Measurements from ENCODE around the gene ABCC11.

Gene ABCC11

DNA sequence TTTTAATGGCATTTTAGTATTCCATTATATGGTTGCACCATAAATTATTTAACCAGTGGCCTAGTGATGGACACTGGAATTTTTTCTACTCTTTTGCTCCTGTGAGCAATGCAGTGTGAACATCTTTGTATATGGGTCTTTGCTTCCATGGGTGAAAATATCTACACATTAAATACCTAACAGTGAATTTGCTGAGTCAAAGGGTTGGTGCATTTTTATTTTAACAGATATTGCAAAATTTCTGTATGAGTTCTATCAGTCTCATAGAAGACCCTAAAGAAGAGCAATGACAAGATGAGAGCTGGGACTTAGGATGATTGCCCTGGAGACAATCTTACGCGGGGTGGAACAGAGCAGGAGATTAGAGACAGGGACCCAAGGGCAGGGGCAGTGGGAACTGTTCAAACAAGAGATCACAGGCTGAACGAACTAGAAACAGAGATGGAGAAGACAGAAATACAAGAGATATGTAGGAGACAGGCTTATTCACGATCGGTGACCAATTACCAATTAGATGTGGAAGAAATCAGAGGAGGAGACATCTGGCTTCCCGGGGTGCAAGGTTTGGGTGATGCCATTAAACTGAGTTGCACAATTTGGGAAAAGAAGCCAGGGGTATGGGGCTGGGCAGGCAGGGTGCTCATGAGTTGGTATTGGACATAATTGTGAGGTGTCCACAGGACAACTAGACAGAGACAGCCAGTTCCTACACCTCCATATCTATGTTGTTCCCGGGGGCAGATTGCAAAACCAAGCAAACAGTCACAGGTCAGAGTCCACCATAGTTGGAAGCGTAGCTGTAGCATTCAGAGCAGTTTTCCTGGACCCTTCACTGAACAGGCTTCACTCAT is 43.1 kb downstream of the ABCC11 start:
- TF ChIP-seq, protein P1, sequence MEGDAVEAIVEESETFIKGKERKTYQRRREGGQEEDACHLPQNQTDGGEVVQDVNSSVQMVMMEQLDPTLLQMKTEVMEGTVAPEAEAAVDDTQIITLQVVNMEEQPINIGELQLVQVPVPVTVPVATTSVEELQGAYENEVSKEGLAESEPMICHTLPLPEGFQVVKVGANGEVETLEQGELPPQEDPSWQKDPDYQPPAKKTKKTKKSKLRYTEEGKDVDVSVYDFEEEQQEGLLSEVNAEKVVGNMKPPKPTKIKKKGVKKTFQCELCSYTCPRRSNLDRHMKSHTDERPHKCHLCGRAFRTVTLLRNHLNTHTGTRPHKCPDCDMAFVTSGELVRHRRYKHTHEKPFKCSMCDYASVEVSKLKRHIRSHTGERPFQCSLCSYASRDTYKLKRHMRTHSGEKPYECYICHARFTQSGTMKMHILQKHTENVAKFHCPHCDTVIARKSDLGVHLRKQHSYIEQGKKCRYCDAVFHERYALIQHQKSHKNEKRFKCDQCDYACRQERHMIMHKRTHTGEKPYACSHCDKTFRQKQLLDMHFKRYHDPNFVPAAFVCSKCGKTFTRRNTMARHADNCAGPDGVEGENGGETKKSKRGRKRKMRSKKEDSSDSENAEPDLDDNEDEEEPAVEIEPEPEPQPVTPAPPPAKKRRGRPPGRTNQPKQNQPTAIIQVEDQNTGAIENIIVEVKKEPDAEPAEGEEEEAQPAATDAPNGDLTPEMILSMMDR (IDR thresholded peaks at IDR 0.05), result no peak
- no peak overlapping the region for H3K27ac ChIP-seq
- DNase-seq (ENCODE audit: low spot score), result no peak
- no peak overlapping the region for H3K4me3 ChIP-seq

DNA sequence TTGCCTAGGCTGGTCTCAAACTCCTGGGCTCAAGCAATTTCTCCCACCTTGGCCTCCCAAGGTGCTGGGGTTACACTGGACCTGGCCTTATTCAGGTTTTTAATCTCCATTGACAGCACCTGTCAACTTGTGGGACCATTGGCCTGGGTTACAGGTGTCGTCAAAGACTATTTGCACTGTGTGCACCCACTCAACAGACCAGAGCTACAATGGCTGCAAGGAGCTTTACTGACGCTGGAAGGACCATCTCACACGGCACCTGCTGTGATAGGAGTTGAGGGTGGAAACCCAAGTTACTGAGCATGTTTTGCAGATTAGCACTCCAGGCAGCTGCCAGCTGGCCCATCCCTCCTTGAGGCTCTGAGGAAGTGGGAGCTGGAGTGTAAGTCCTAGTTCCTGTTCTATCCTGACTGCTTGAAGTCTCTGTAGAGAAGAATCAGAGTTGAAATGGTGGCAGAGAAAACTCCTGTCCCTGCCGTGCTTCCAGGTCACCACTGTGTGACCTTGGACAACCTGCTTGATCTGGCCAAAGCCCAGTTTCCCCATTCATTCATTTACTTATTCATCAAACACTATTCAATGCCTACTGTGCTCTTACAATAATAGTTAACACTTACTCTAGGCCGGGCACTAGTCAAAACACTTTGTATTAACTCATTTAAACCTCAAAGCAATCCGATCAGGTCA is 45.7 kb downstream of the ABCC11 start:
- H3K4me3 ChIP-seq, result no peak overlapping the region
- no peak overlapping the region for H3K27ac ChIP-seq
- TF ChIP-seq, protein P1 (IDR thresholded peaks at IDR 0.05), result no peak
- DNase-seq (ENCODE audit: low spot score), result no peak

GRCh38 chr16:48197294-48197693 is 50.0 kb downstream of the ABCC11 start:
- Histone ChIP-seq H3K27ac (no peak overlapping the region), H3K4me3 (no peak overlapping the region)
- DNase-seq (ENCODE audit: low spot score), result no peak
- TF ChIP-seq, protein P1 (IDR thresholded peaks at IDR 0.05), result no peak

- TF ChIP-seq, protein P1 (IDR thresholded peaks at IDR 0.05), result no peak
These were observed 52.3 kb downstream of the ABCC11 start for GRCh38 chr16:48194828-48195556.

DNA sequence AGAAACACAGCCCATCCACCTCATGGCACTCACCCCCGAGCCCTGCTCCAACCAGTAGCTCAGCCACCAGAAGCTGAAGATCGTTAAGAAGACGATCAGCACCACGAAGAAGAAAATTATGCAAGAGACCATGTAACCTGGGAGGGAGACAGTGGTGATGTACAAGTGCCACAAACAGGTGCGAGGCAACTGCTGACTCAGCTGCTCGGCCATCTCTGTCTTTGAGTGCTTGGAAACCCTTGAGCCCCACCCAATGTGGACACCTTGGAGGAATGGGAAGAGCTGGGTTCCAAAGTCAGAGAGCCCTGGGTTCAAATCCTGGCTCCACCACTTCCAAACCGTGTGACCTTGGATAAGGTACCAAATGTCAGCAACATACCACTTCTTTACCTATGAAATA is 53.5 kb downstream of the ABCC11 start:
- DNase-seq (ENCODE audit: low spot score), result no peak
- TF ChIP-seq, protein P1 (IDR thresholded peaks at IDR 0.05), result no peak
- no peak overlapping the region for H3K27ac ChIP-seq
- no peak overlapping the region for H3K4me3 ChIP-seq

More at GRCh38 chr16:48194828-48195556, 52.3 kb downstream of the ABCC11 start:
- H3K27ac ChIP-seq, result no peak overlapping the region
- no peak overlapping the region for H3K4me3 ChIP-seq
- DNase-seq (ENCODE audit: low spot score), result no peak

DNA sequence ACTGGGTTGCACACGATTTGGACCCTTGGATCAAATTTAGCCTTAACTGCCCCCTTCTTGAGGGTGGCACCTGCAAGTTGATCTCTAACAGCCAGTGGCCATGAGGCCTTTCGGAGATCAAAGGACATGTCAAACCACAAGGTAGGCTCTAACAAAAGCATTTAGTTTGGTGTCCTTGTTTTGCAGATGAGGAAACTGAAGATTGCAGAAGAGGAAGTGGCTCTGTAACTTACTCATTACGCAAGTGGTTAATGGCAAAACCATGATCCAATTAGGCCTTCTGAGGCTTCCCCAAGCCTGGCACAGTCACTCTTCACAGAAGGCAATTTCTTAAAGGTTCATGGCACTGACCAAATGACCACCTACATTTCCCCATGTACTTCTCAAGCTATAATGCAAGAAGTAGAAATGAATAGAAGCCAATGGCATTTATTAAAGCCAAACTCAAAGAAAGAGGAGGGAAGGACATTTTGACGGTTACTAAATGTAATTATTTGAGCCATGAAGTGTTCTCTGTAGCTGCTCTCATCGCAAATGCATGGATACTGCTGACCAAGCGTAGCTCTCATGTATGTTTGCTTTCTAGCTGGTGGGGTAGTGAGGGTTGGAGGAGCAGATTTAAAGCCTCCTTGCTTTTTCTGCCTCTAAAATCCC is 58.8 kb downstream of the ABCC11 start:
- no peak overlapping the region for H3K4me3 ChIP-seq
- DNase-seq (ENCODE audit: low spot score), result no peak
- H3K27ac ChIP-seq, result no peak overlapping the region
- TF ChIP-seq, protein P1 (IDR thresholded peaks at IDR 0.05), result no peak

Measured in coronary artery (tissue), 2 donors.